ENCODE results near the gene ATP6V1E1. TPM values are rescaled to one million over a fixed set of nuclear protein-coding genes. Genes with fewer than 3 reads are reported as not detected.

ATP6V1E1 gene
- total RNA-seq, 4 donors from 2014 or later: 150 to 194 (median 168) TPM

- H3K36me3 ChIP-seq: peaks cover 14 to 57% (median 38%) of the 10 kb centered on the region in 4 donors
Observed at GRCh38 chr22:17665854-17666253, 37.3 kb upstream of the ATP6V1E1 start.

GRCh38 chr22:17665248-17665647, 36.7 kb upstream of the ATP6V1E1 start:
- WGBS: 92% methylated on average over 3 of the region's 3 CpGs
- Histone ChIP-seq H3K27me3 (no peaks in the 10 kb centered on the region), H3K36me3 (peaks cover 16 to 57% (median 41%) of the 10 kb centered on the region in 4 donors), H3K9me3 (no peaks in the 10 kb centered on the region), H3K4me3 (no peak overlapping the region), H3K4me1 (peaks cover 0 to 3% (median 0%) of the 10 kb centered on the region in 4 donors), H3K27ac (replicated peaks in 1 of 4) (no peak overlapping the region)
- TF ChIP-seq CTCF (IDR thresholded peaks at IDR 0.05): no peak
- no peak for TF ChIP-seq EP300 (IDR thresholded peaks at IDR 0.05)
- TF ChIP-seq POLR2AphosphoS5 (IDR thresholded peaks at IDR 0.05): no peak
- TF ChIP-seq POLR2A (IDR thresholded peaks at IDR 0.05; ENCODE audit: low read depth): no peak
- no peak for DNase-seq (ENCODE audit: extremely low spot score)
- intact Hi-C loops (cut with DNase I): no loop called here

More at GRCh38 chr22:17665854-17666253, 37.3 kb upstream of the ATP6V1E1 start:
- Histone ChIP-seq H3K4me3 (no peak overlapping the region), H3K27ac (replicated peaks in 1 of 4) (no peak overlapping the region), H3K27me3 (no peaks in the 10 kb centered on the region), H3K4me1 (peaks cover 0 to 3% (median 0%) of the 10 kb centered on the region in 4 donors), H3K9me3 (no peaks in the 10 kb centered on the region)
- intact Hi-C loops (cut with DNase I): no loop called here
- no peak for TF ChIP-seq POLR2A (IDR thresholded peaks at IDR 0.05; ENCODE audit: low read depth)
- TF ChIP-seq EP300 (IDR thresholded peaks at IDR 0.05): no peak
- no peak for TF ChIP-seq CTCF (IDR thresholded peaks at IDR 0.05)
- no peak for TF ChIP-seq POLR2AphosphoS5 (IDR thresholded peaks at IDR 0.05)
- 67% methylated on average over 3 of the region's 3 CpGs for WGBS
- DNase-seq (ENCODE audit: extremely low spot score): no peak

GRCh38 chr22:17664414-17665055, 36.0 kb upstream of the ATP6V1E1 start:
- H3K27ac ChIP-seq (replicated peaks in 1 of 4): no peak overlapping the region
- H3K9me3 ChIP-seq: no peaks in the 10 kb centered on the region
- H3K36me3 ChIP-seq: peaks cover 22 to 59% (median 44%) of the 10 kb centered on the region in 4 donors
- H3K4me1 ChIP-seq: peaks cover 0 to 3% (median 0%) of the 10 kb centered on the region in 4 donors
- no peak overlapping the region for H3K4me3 ChIP-seq
- no peak for TF ChIP-seq POLR2A (IDR thresholded peaks at IDR 0.05; ENCODE audit: low read depth)
- TF ChIP-seq EP300 (IDR thresholded peaks at IDR 0.05): no peak
- WGBS: no CpG with 5 or more reads among the region's 6 CpGs
- no peaks in the 10 kb centered on the region for H3K27me3 ChIP-seq
- DNase-seq (ENCODE audit: extremely low spot score): no peak
- intact Hi-C loops (cut with DNase I): no loop called here

GRCh38 chr22:17656870-17657395, 28.4 kb upstream of the ATP6V1E1 start:
- intact Hi-C loops (cut with DNase I): no loop called here
- 77% methylated on average over 10 of the region's 10 CpGs for WGBS
- no peak for TF ChIP-seq POLR2A (IDR thresholded peaks at IDR 0.05; ENCODE audit: low read depth)
- TF ChIP-seq POLR2AphosphoS5 (IDR thresholded peaks at IDR 0.05): no peak
- no peak for TF ChIP-seq CTCF (IDR thresholded peaks at IDR 0.05)
- no peak for TF ChIP-seq EP300 (IDR thresholded peaks at IDR 0.05)
- Histone ChIP-seq H3K4me3 (no peak overlapping the region), H3K9me3 (no peaks in the 10 kb centered on the region), H3K4me1 (no peaks in the 10 kb centered on the region), H3K27ac (replicated peaks in 1 of 4) (no peak overlapping the region), H3K36me3 (peaks cover 29 to 75% (median 46%) of the 10 kb centered on the region in 4 donors), H3K27me3 (no peaks in the 10 kb centered on the region)
- no peak for DNase-seq (ENCODE audit: extremely low spot score)

- no peaks in the 10 kb centered on the region for H3K9me3 ChIP-seq
- H3K27ac ChIP-seq (replicated peaks in 1 of 4): no peak overlapping the region
- TF ChIP-seq CTCF (IDR thresholded peaks at IDR 0.05) (no peak), POLR2AphosphoS5 (IDR thresholded peaks at IDR 0.05) (no peak), EP300 (IDR thresholded peaks at IDR 0.05) (no peak)
- intact Hi-C loops (cut with DNase I): no loop called here
- H3K4me3 ChIP-seq: no peak overlapping the region
- DNase-seq (ENCODE audit: extremely low spot score): no peak
- peaks cover 19 to 63% (median 35%) of the 10 kb centered on the region in 4 donors for H3K36me3 ChIP-seq
- no peaks in the 10 kb centered on the region for H3K4me1 ChIP-seq
- no peaks in the 10 kb centered on the region for H3K27me3 ChIP-seq
- 91% methylated on average over 3 of the region's 3 CpGs for WGBS
Observed at GRCh38 chr22:17655289-17655688, 26.7 kb upstream of the ATP6V1E1 start.

Data from esophagus muscularis mucosa (tissue), 4 donors.